Breast epithelium (tissue), 3 donors: ENCODE data around the gene KCNH1.

Experiments
- POLR2AphosphoS5 ChIP-seq, 3 donors: sonication (generic); formaldehyde crosslinking; IDR thresholded peaks; one replicate each; pipeline ENCODE4 v1.6.1; 2017; ENCODE audit warnings: antibody characterized with exemption in 3 of 3
- TF ChIP-seq, protein P1 (sequence below), 3 donors: fragments of 450-650 bp; IDR thresholded peaks; one replicate each; pipeline ENCODE4 v1.5.1; 2016 to 2017; ENCODE audit warnings: antibody characterized with exemption in 3 of 3, mild to moderate bottlenecking in 3 of 3, moderate library complexity in 3 of 3

DNA sequence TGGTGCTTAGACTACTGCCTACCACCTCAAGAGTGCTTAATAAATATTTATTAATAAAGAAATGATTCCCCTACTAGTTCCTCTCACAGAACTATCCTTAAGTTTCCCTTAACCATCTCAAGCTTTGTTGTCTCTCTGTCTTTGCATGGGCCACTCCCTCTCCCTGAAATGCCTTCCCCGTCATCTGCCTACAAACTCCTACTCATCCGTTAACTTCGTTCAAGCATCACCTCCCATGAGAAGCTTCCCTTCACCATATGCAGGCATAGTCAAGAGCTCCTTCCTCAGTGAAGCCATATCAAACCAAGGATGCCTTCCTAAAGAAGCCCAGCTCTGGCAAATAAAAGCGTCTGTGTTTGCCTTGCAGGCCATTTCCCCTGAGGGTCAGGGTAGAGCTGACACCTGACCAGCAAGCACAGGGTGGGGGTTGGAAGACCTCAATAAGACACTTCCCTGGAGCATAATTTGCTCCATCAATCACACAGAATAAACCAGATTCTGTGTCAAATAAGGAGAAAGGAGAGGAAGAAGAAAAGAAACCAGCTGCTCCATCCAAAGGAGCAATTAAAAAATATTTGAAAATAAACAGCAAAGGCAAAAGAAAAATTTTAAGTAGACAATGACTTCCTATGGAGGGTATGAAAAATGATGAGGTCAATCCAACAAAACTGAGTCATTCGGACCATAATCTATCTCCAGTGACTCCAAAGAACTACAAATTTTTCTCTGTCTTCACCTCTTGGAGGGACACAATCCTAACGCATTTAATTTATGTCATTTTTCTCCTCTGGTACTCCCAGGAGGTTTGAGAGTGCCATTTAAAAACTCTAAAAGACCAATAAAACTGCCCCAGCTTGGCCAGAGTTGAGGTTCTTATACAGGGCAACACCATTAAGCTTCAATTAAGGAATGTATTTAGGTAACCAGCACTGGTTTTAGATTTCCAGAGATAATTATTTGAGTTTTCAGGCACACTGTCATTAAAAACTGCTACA lies 303.6 kb downstream of the KCNH1 start:
- TF ChIP-seq, protein P1, sequence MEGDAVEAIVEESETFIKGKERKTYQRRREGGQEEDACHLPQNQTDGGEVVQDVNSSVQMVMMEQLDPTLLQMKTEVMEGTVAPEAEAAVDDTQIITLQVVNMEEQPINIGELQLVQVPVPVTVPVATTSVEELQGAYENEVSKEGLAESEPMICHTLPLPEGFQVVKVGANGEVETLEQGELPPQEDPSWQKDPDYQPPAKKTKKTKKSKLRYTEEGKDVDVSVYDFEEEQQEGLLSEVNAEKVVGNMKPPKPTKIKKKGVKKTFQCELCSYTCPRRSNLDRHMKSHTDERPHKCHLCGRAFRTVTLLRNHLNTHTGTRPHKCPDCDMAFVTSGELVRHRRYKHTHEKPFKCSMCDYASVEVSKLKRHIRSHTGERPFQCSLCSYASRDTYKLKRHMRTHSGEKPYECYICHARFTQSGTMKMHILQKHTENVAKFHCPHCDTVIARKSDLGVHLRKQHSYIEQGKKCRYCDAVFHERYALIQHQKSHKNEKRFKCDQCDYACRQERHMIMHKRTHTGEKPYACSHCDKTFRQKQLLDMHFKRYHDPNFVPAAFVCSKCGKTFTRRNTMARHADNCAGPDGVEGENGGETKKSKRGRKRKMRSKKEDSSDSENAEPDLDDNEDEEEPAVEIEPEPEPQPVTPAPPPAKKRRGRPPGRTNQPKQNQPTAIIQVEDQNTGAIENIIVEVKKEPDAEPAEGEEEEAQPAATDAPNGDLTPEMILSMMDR (IDR thresholded peaks at IDR 0.05) = no peak
- TF ChIP-seq POLR2AphosphoS5 (IDR thresholded peaks at IDR 0.05) = no peak
